Measurements from ENCODE around the gene YIF1A. TPM values are rescaled to one million over a fixed set of nuclear protein-coding genes. Genes with fewer than 3 reads are reported as not detected.
"Not testable (repeated sequence)": the region's sequence is repeated elsewhere in the genome, so short reads cannot be mapped to it uniquely, and the experiment has no call there.

The YIF1A gene
- total RNA-seq, 5 donors from 2014 or later (not counting 1 experiment from before 2014, with no cell fraction given): 24.5 to 63.3 (median 56.9) TPM

GRCh38 chr11:66262191-66262590, 26.8 kb downstream of the YIF1A start:
- Mint-ChIP-seq H3K27ac (no peak overlapping the region), H3K27me3 (no peaks in the 10 kb centered on the region), H3K4me3 (no peak overlapping the region), H3K4me1 (peaks cover 19% of the 10 kb centered on the region in 3 donors), H3K36me3 (peaks cover 14% of the 10 kb centered on the region), H3K9me3 (no peaks in the 10 kb centered on the region)
- ATAC-seq (replicated peaks in 1 of 4) (no peak), DNase-seq (no peak)
- ChIA-PET POLR2A (interaction anchor here in 1 of 2 donors (0.5 kb wide), 1 partner anchor 206 kb away, joined by 3 read pairs; no protein-coding TSS in a partner anchor), CTCF (interaction anchor here in 1 of 2 donors (1.3 kb wide), 1 partner anchor 18 kb away, joined by 5 read pairs; no protein-coding TSS in a partner anchor)
- no peaks in the 10 kb centered on the region for H3K27me3 ChIP-seq (replicated peaks in 1 of 2; ENCODE audit: control insufficient read depth in 2 of 2, extremely low read depth in 1 of 2, insufficient read depth in 2 of 2, low read length in 1 of 2)
- H3K27ac ChIP-seq (ENCODE audit: low read length): no peak overlapping the region
- 98% methylated on average over 5 of the region's 5 CpGs for WGBS (ENCODE audit: insufficient coverage)
- peaks cover 3 to 24% of the 10 kb centered on the region in 2 experiments for H3K4me1 ChIP-seq (ENCODE audit: control insufficient read depth in 1 of 2, extremely low read depth in 1 of 2, insufficient read depth in 2 of 2, low read length in 2 of 2)
- peaks cover 19 to 60% of the 10 kb centered on the region in 2 donors for H3K36me3 ChIP-seq (ENCODE audit: control insufficient read depth in 2 of 2, extremely low read depth in 1 of 2, insufficient read depth in 1 of 2, low read length in 1 of 2)
- no peaks in the 10 kb centered on the region for H3K9me3 ChIP-seq
- no peak overlapping the region for H3K4me3 ChIP-seq (ENCODE audit: control insufficient read depth in 1 of 2, extremely low read depth in 1 of 2, low read length in 1 of 2)

DNA sequence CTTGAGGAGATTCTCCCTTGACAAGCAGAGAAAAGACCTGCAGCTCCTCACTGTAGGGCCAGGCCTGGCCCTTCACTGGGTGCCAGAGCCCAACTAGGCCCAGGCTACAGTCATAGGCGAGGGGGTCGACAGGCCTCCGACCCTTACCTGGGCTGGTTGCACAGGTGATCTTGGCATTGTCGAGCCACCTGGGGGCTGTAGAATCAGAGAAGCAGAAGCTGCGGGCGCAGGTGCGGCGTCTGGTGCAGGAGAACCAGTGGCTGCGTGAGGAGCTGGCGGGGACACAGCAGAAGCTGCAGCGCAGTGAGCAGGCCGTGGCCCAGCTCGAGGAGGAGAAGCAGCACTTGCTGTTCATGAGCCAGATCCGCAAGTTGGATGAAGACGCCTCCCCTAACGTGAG, 27.4 kb downstream of the YIF1A start:
- H3K9me3 ChIP-seq: no peaks in the 10 kb centered on the region
- H3K27ac ChIP-seq (ENCODE audit: low read length): no peak overlapping the region
- no peak for ATAC-seq (replicated peaks in 1 of 4)
- no peak overlapping the region for H3K4me3 ChIP-seq (ENCODE audit: control insufficient read depth in 1 of 2, extremely low read depth in 1 of 2, low read length in 1 of 2)
- no peak overlapping the region for H3K27ac Mint-ChIP-seq
- CTCF ChIA-PET: interaction anchor here (0.6 to 1.3 kb wide), 2 partner anchors 19 to 111 kb away, joined by 5 read pairs; no protein-coding TSS in a partner anchor
- 98% methylated on average over 16 of the region's 16 CpGs for WGBS (ENCODE audit: insufficient coverage)
- peaks cover 19 to 58% of the 10 kb centered on the region in 2 donors for H3K36me3 ChIP-seq (ENCODE audit: control insufficient read depth in 2 of 2, extremely low read depth in 1 of 2, insufficient read depth in 1 of 2, low read length in 1 of 2)
- peaks cover 19 to 22% (median 20%) of the 10 kb centered on the region in 3 donors for H3K4me1 Mint-ChIP-seq
- DNase-seq: no peak
- no peaks in the 10 kb centered on the region for H3K27me3 Mint-ChIP-seq
- H3K9me3 Mint-ChIP-seq: no peaks in the 10 kb centered on the region
- POLR2A ChIA-PET: no interaction called here
- no peaks in the 10 kb centered on the region for H3K27me3 ChIP-seq (replicated peaks in 1 of 2; ENCODE audit: control insufficient read depth in 2 of 2, extremely low read depth in 1 of 2, insufficient read depth in 2 of 2, low read length in 1 of 2)
- peaks cover 14% of the 10 kb centered on the region for H3K36me3 Mint-ChIP-seq
- no peak overlapping the region for H3K4me3 Mint-ChIP-seq
- peaks cover 6 to 24% of the 10 kb centered on the region in 2 experiments for H3K4me1 ChIP-seq (ENCODE audit: control insufficient read depth in 1 of 2, extremely low read depth in 1 of 2, insufficient read depth in 2 of 2, low read length in 2 of 2)

- no peak overlapping the region for H3K27ac ChIP-seq (ENCODE audit: low read length)
- Mint-ChIP-seq H3K9me3 (no peaks in the 10 kb centered on the region), H3K4me3 (no peak overlapping the region), H3K27me3 (no peaks in the 10 kb centered on the region), H3K36me3 (peaks cover 14% of the 10 kb centered on the region), H3K4me1 (peaks cover 26 to 31% (median 26%) of the 10 kb centered on the region in 3 donors), H3K27ac (peak overlapping the region in 1 of 2 donors; percentile 80)
- H3K36me3 ChIP-seq (ENCODE audit: control insufficient read depth in 2 of 2, extremely low read depth in 1 of 2, insufficient read depth in 1 of 2, low read length in 1 of 2): peaks cover 19 to 44% of the 10 kb centered on the region in 2 donors
- peaks cover 14 to 37% of the 10 kb centered on the region in 2 experiments for H3K4me1 ChIP-seq (ENCODE audit: control insufficient read depth in 1 of 2, extremely low read depth in 1 of 2, insufficient read depth in 2 of 2, low read length in 2 of 2)
- H3K9me3 ChIP-seq: no peaks in the 10 kb centered on the region
- POLR2A ChIA-PET: interaction anchor here (0.5 to 0.6 kb wide), 4 partner anchors 17 to 205 kb away, joined by 3 to 7 read pairs (median 4); partner anchors contain the start of gene BRMS1 (in 1 of the 2)
- H3K27me3 ChIP-seq (replicated peaks in 1 of 2; ENCODE audit: control insufficient read depth in 2 of 2, extremely low read depth in 1 of 2, insufficient read depth in 2 of 2, low read length in 1 of 2): no peaks in the 10 kb centered on the region
- ATAC-seq (replicated peaks in 1 of 4): no peak
- CTCF ChIA-PET: interaction anchor here (0.6 kb wide), 4 partner anchors 54 to 1449 kb away, joined by 3 read pairs; no protein-coding TSS in a partner anchor
- no peak for DNase-seq
- 95% methylated on average over 3 of the region's 4 CpGs for WGBS (ENCODE audit: insufficient coverage)
- H3K4me3 ChIP-seq (ENCODE audit: control insufficient read depth in 1 of 2, extremely low read depth in 1 of 2, low read length in 1 of 2): no peak overlapping the region
Measured at GRCh38 chr11:66259956-66260355, 29.0 kb downstream of the YIF1A start.

GRCh38 chr11:66259225-66259624, 29.7 kb downstream of the YIF1A start:
- ChIA-PET CTCF (interaction anchor here in 1 of 2 donors (0.6 to 1.0 kb wide), 2 partner anchors 37 to 1137 kb away, joined by 3 to 4 read pairs; no protein-coding TSS in a partner anchor), POLR2A (no interaction called here)
- 95% methylated on average over 2 of the region's 2 CpGs for WGBS (ENCODE audit: insufficient coverage)
- H3K27me3 Mint-ChIP-seq: no peaks in the 10 kb centered on the region
- H3K4me3 Mint-ChIP-seq: peak overlapping the region in 2 of 3 donors; percentile 17 to 25
- peaks cover 11 to 41% of the 10 kb centered on the region in 2 donors for H3K36me3 ChIP-seq (ENCODE audit: control insufficient read depth in 2 of 2, extremely low read depth in 1 of 2, insufficient read depth in 1 of 2, low read length in 1 of 2)
- no peaks in the 10 kb centered on the region for H3K27me3 ChIP-seq (replicated peaks in 1 of 2; ENCODE audit: control insufficient read depth in 2 of 2, extremely low read depth in 1 of 2, insufficient read depth in 2 of 2, low read length in 1 of 2)
- H3K36me3 Mint-ChIP-seq: peaks cover 13% of the 10 kb centered on the region
- H3K4me1 Mint-ChIP-seq: peaks cover 26 to 31% (median 26%) of the 10 kb centered on the region in 3 donors
- peak overlapping the region; percentile 41 to 80 for H3K27ac Mint-ChIP-seq
- H3K27ac ChIP-seq (ENCODE audit: low read length): no peak overlapping the region
- no peak overlapping the region for H3K4me3 ChIP-seq (ENCODE audit: control insufficient read depth in 1 of 2, extremely low read depth in 1 of 2, low read length in 1 of 2)
- H3K9me3 Mint-ChIP-seq: no peaks in the 10 kb centered on the region
- no peaks in the 10 kb centered on the region for H3K9me3 ChIP-seq
- ATAC-seq (replicated peaks in 1 of 4): no peak
- no peak for DNase-seq
- H3K4me1 ChIP-seq (ENCODE audit: control insufficient read depth in 1 of 2, extremely low read depth in 1 of 2, insufficient read depth in 2 of 2, low read length in 2 of 2): peaks cover 14 to 38% of the 10 kb centered on the region in 2 experiments

- peaks cover 10 to 38% of the 10 kb centered on the region in 2 donors for H3K36me3 ChIP-seq (ENCODE audit: control insufficient read depth in 2 of 2, extremely low read depth in 1 of 2, insufficient read depth in 1 of 2, low read length in 1 of 2)
- H3K9me3 ChIP-seq: no peaks in the 10 kb centered on the region
- Mint-ChIP-seq H3K4me1 (peaks cover 27 to 31% (median 28%) of the 10 kb centered on the region in 3 donors), H3K27me3 (no peaks in the 10 kb centered on the region), H3K27ac (peak overlapping the region; percentile 59 to 80), H3K9me3 (no peaks in the 10 kb centered on the region), H3K4me3 (peak overlapping the region; percentile 87 to 94 (median 93)), H3K36me3 (peaks cover 11% of the 10 kb centered on the region)
- H3K27me3 ChIP-seq (replicated peaks in 1 of 2; ENCODE audit: control insufficient read depth in 2 of 2, extremely low read depth in 1 of 2, insufficient read depth in 2 of 2, low read length in 1 of 2): no peaks in the 10 kb centered on the region
- ATAC-seq (replicated peaks in 1 of 4) (no peak), DNase-seq (no peak)
- peak overlapping the region; percentile 96 for H3K27ac ChIP-seq (ENCODE audit: low read length)
- CTCF ChIA-PET: interaction anchor here in 1 of 2 donors (1.0 kb wide), 1 partner anchor 36 kb away, joined by 4 read pairs; no protein-coding TSS in a partner anchor
- H3K4me1 ChIP-seq (ENCODE audit: control insufficient read depth in 1 of 2, extremely low read depth in 1 of 2, insufficient read depth in 2 of 2, low read length in 2 of 2): peaks cover 14 to 38% of the 10 kb centered on the region in 2 experiments
- WGBS (ENCODE audit: insufficient coverage): 4% methylated on average over 26 of the region's 28 CpGs
- POLR2A ChIA-PET: no interaction called here
- peak overlapping the region; percentile 85 to 89 for H3K4me3 ChIP-seq (ENCODE audit: control insufficient read depth in 1 of 2, extremely low read depth in 1 of 2, low read length in 1 of 2)
Measured at GRCh38 chr11:66258473-66258893, 30.5 kb downstream of the YIF1A start.

DNA sequence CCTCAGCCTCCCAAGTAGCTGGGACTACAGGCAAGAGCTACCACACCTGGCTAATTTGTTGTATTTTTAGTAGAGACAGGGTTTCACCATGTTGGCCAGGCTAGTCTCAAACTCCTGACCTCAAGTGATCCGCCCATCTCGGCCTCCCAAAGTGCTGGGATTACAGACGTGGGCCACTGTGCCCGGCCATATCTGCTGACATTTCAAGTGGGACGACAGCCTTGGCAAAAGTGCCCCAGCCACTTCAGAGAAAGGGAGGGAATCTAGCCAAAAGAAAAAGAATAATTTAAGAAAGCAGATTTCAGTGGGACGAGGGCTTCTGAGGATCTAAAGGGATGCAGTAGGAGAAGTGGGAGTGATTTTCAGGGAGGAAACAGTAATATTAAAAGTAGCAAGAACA, 35.9 kb downstream of the YIF1A start:
- H3K4me3 ChIP-seq (ENCODE audit: control insufficient read depth in 1 of 2, extremely low read depth in 1 of 2, low read length in 1 of 2); H3K36me3 Mint-ChIP-seq; CTCF ChIA-PET; H3K27ac ChIP-seq (ENCODE audit: low read length); H3K9me3 ChIP-seq; H3K9me3 Mint-ChIP-seq; ATAC-seq (replicated peaks in 1 of 4); H3K4me3 Mint-ChIP-seq; POLR2A ChIA-PET; H3K27me3 Mint-ChIP-seq; DNase-seq; H3K27me3 ChIP-seq (replicated peaks in 1 of 2; ENCODE audit: control insufficient read depth in 2 of 2, extremely low read depth in 1 of 2, insufficient read depth in 2 of 2, low read length in 1 of 2): not testable (repeated sequence)
- 87% methylated on average over 6 of the region's 6 CpGs for WGBS (ENCODE audit: insufficient coverage)
- H3K4me1 ChIP-seq (ENCODE audit: control insufficient read depth in 1 of 2, extremely low read depth in 1 of 2, insufficient read depth in 2 of 2, low read length in 2 of 2): peaks cover 11 to 23% of the 10 kb centered on the region in 2 experiments
- peak overlapping the region in 1 of 2 donors; percentile 20 for H3K27ac Mint-ChIP-seq
- peaks cover 5 to 19% of the 10 kb centered on the region in 2 donors for H3K36me3 ChIP-seq (ENCODE audit: control insufficient read depth in 2 of 2, extremely low read depth in 1 of 2, insufficient read depth in 1 of 2, low read length in 1 of 2)
- peaks cover 18 to 27% (median 21%) of the 10 kb centered on the region in 3 donors for H3K4me1 Mint-ChIP-seq

Data from T-cell (primary cell).